ENCODE data around the gene HES3. TPM values are rescaled to one million over a fixed set of nuclear protein-coding genes. Genes with fewer than 3 reads are reported as not detected.

Gene HES3
- total RNA-seq, 2 experiments from 2014 or later, result not detected

DNA sequence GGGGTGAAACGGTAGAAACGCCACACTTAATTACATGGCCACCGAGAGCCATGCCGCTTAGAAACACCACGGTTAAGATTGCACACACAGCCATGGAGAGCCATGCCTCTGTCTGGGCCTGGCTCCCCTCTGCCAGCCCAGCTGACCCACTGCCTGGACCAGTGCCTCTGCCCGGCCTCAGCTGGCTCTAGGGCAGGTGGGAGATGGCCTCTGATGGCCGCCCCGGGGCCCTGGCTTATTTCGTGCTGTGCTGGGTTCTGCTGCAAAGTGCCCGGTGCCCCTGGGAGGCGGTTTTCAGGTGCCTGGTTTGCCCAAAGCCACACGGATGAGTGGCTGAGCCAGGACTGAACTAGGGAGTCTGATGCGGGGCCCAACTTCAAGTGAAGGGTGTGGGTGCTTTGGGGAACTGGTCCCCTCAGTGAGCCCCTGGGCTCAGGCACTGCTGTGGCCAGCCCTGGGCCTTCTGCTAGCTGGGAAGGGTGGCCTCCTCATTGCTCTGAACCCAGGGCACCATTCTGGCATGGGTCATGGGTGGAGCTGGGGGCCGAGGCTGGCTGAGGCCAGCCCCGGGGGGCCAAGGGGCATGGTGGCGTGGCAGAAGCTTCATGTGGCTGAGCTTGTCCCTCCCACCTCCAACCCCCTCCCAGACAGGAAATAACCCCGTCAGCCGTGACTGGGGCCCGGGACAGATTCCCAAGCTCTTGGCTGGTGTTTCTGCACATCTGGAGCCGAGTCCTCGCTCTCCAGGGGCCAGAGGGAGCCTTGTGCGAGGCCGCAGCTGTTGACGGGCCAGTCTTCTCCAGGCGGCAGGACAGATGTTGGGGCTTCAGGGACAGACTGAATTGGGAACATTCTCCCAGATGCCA lies 18.8 kb downstream of the HES3 start:
- H3K4me2 ChIP-seq (ENCODE audit: low read length), result no peak overlapping the region
- BruUV-seq (replicated peaks), result no TSS peak
- no peak overlapping the region for H2AFZ ChIP-seq (ENCODE audit: low read length)
- no peaks in the 10 kb centered on the region for H3K79me2 ChIP-seq (ENCODE audit: insufficient read depth, low read depth, low read length)
- no peak overlapping the region for H3K4me3 ChIP-seq (ENCODE audit: low read depth, low read length, poor library complexity, severe bottlenecking)
- peaks cover 4% of the 10 kb centered on the region for H3K4me1 ChIP-seq (ENCODE audit: insufficient read depth, low read length, poor library complexity, severe bottlenecking)
- H3K9me2 ChIP-seq (ENCODE audit: insufficient read depth, low read length), result no peaks in the 10 kb centered on the region
- no peaks in the 10 kb centered on the region for H3K9me3 ChIP-seq (ENCODE audit: low read length)
- POLR2A ChIA-PET, result no interaction called here
- no peaks in the 10 kb centered on the region for H3K36me3 ChIP-seq (ENCODE audit: insufficient read depth, low read length)
- intact Hi-C loops (cut with micrococcal nuclease; ENCODE audit: unreplicated experiment), result no loop called here
- no peak for DNase-seq (ENCODE audit: low spot score)
- CTCF ChIA-PET (ENCODE audit: unreplicated experiment), result no interaction called here
- H4K20me1 ChIP-seq (ENCODE audit: insufficient read depth, low read length), result no peaks in the 10 kb centered on the region
- H3K27ac ChIP-seq (ENCODE audit: low read depth, low read length, poor library complexity, severe bottlenecking), result no peak overlapping the region
- no peak for TF ChIP-seq EZH2phosphoT487 (IDR thresholded peaks at IDR 0.05; ENCODE audit: borderline replicate concordance, low read depth, low read length)
- TF ChIP-seq CTCF (conservative IDR thresholded peaks at IDR 0.05; ENCODE audit: low read length), result no peak

GRCh38 chr1:6263716-6264115 lies 19.7 kb downstream of the HES3 start:
- intact Hi-C loops (cut with micrococcal nuclease; ENCODE audit: unreplicated experiment), result no loop called here
- no TSS peak for BruUV-seq (replicated peaks)
- Histone ChIP-seq H3K9me2 (ENCODE audit: insufficient read depth, low read length) (no peaks in the 10 kb centered on the region), H2AFZ (ENCODE audit: low read length) (no peak overlapping the region), H3K79me2 (ENCODE audit: insufficient read depth, low read depth, low read length) (no peaks in the 10 kb centered on the region), H3K4me3 (ENCODE audit: low read depth, low read length, poor library complexity, severe bottlenecking) (no peak overlapping the region), H3K27ac (ENCODE audit: low read depth, low read length, poor library complexity, severe bottlenecking) (no peak overlapping the region), H3K36me3 (ENCODE audit: insufficient read depth, low read length) (no peaks in the 10 kb centered on the region), H3K9me3 (ENCODE audit: low read length) (no peaks in the 10 kb centered on the region), H4K20me1 (ENCODE audit: insufficient read depth, low read length) (no peaks in the 10 kb centered on the region), H3K4me2 (ENCODE audit: low read length) (no peak overlapping the region), H3K4me1 (ENCODE audit: insufficient read depth, low read length, poor library complexity, severe bottlenecking) (peaks cover 4% of the 10 kb centered on the region)
- DNase-seq (ENCODE audit: low spot score), result no peak
- TF ChIP-seq CTCF (conservative IDR thresholded peaks at IDR 0.05; ENCODE audit: low read length) (no peak), EZH2phosphoT487 (IDR thresholded peaks at IDR 0.05; ENCODE audit: borderline replicate concordance, low read depth, low read length) (no peak)
- POLR2A ChIA-PET, result no interaction called here
- CTCF ChIA-PET (ENCODE audit: unreplicated experiment), result no interaction called here

DNA sequence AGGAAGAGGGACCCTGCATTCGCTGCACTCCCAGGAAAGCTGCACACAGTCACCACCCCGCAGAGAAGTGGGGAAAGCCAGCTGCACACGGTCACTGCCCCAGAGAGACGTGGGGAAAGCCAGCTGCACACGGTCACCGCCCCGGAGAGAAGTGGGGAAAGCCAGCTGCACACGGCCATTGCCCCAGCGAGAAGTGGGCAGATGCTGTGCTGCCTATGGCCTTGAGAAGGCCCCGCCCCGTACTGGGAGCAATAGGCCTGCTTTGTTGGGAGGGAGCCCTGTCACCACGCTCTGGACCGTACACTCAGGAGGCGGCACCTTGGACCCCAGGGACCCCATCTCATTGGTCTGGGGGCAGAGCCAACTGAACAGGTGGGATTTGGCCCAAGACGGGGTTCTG lies 21.2 kb downstream of the HES3 start:
- POLR2A ChIA-PET, result no interaction called here
- no peaks in the 10 kb centered on the region for H3K9me2 ChIP-seq (ENCODE audit: insufficient read depth, low read length)
- peaks cover 4% of the 10 kb centered on the region for H3K4me1 ChIP-seq (ENCODE audit: insufficient read depth, low read length, poor library complexity, severe bottlenecking)
- no peaks in the 10 kb centered on the region for H3K79me2 ChIP-seq (ENCODE audit: insufficient read depth, low read depth, low read length)
- no peak overlapping the region for H3K4me2 ChIP-seq (ENCODE audit: low read length)
- H3K9me3 ChIP-seq (ENCODE audit: low read length), result no peaks in the 10 kb centered on the region
- H3K36me3 ChIP-seq (ENCODE audit: insufficient read depth, low read length), result no peaks in the 10 kb centered on the region
- no peaks in the 10 kb centered on the region for H4K20me1 ChIP-seq (ENCODE audit: insufficient read depth, low read length)
- no peak overlapping the region for H3K4me3 ChIP-seq (ENCODE audit: low read depth, low read length, poor library complexity, severe bottlenecking)
- BruUV-seq (replicated peaks), result no TSS peak
- CTCF ChIA-PET (ENCODE audit: unreplicated experiment), result no interaction called here
- H2AFZ ChIP-seq (ENCODE audit: low read length), result no peak overlapping the region
- intact Hi-C loops (cut with micrococcal nuclease; ENCODE audit: unreplicated experiment), result no loop called here
- TF ChIP-seq EZH2phosphoT487 (IDR thresholded peaks at IDR 0.05; ENCODE audit: borderline replicate concordance, low read depth, low read length) (no peak), CTCF (conservative IDR thresholded peaks at IDR 0.05; ENCODE audit: low read length) (no peak)
- no peak for DNase-seq (ENCODE audit: low spot score)
- no peak overlapping the region for H3K27ac ChIP-seq (ENCODE audit: low read depth, low read length, poor library complexity, severe bottlenecking)
